Measurements from ENCODE around the gene ELAC2. TPM values are rescaled to one million over a fixed set of nuclear protein-coding genes. Genes with fewer than 3 reads are reported as not detected.

Gene ELAC2
- total and polyA plus RNA-seq, 2 donors (not counting 1 experiment from before 2014, with no cell fraction given), result 58.1 to 79.4 TPM

- POLR2A ChIA-PET, result no interaction called here
- no peak overlapping the region for H3K9ac ChIP-seq (ENCODE audit: low read length)
- no peak overlapping the region for H3K4me3 ChIP-seq (ENCODE audit: control extremely low read depth in 1 of 5, extremely low read depth in 1 of 5, insufficient read depth in 1 of 5, low read depth in 2 of 5, low read length in 4 of 5)
- no peaks in the 10 kb centered on the region for H3K79me2 ChIP-seq (ENCODE audit: control insufficient read depth, insufficient read depth, low read length)
- CTCF ChIA-PET, result no interaction called here
- intact Hi-C loops (cut with micrococcal nuclease), result no loop called here
- no peak overlapping the region for H3K27ac Mint-ChIP-seq
- H3K27me3 Mint-ChIP-seq, result no peaks in the 10 kb centered on the region
- H4K20me1 ChIP-seq (ENCODE audit: control insufficient read depth, insufficient read depth, low read length, poor library complexity, severe bottlenecking), result no peaks in the 10 kb centered on the region
- H2AFZ ChIP-seq (ENCODE audit: insufficient read depth, low read depth, low read length, poor library complexity, severe bottlenecking), result no peak overlapping the region
- no peak overlapping the region for H3K4me2 ChIP-seq (replicated peaks; ENCODE audit: low read depth, low read length, poor library complexity, severe bottlenecking)
- H3K9me3 ChIP-seq (ENCODE audit: control extremely low read depth in 1 of 3, control insufficient read depth in 2 of 3, insufficient read depth in 1 of 3, low read length in 2 of 3), result no peaks in the 10 kb centered on the region
- H3K27me3 ChIP-seq (replicated peaks in 1 of 4; ENCODE audit: control extremely low read depth in 1 of 4, control insufficient read depth in 3 of 4, insufficient read depth in 4 of 4, low read length in 3 of 4), result no peaks in the 10 kb centered on the region
- WGBS (ENCODE audit: insufficient coverage), result 97% methylated on average over 19 of the region's 19 CpGs
- no peak for TF ChIP-seq CTCF (IDR thresholded peaks at IDR 0.05)
- TF ChIP-seq EZH2 (IDR thresholded peaks at IDR 0.05; ENCODE audit: borderline replicate concordance, insufficient read depth, low read depth, low read length, poor library complexity, severe bottlenecking), result no peak
- no peak overlapping the region for H3K4me3 Mint-ChIP-seq
- no peak overlapping the region for H3K27ac ChIP-seq (ENCODE audit: low read length in 2 of 2)
- H3K36me3 ChIP-seq (replicated peaks in 1 of 2; ENCODE audit: control extremely low read depth in 1 of 2, control insufficient read depth in 1 of 2, extremely low read depth in 1 of 2, insufficient read depth in 2 of 2, low read length in 1 of 2), result peaks cover 19 to 97% of the 10 kb centered on the region in 2 experiments
- H3K9me3 Mint-ChIP-seq (ENCODE audit: insufficient read depth), result no peaks in the 10 kb centered on the region
- ATAC-seq (ENCODE audit: low read depth), result no peak
- no peaks in the 10 kb centered on the region for H3K4me1 ChIP-seq (ENCODE audit: control insufficient read depth in 2 of 2, insufficient read depth in 2 of 2, low read length in 2 of 2)
- DNase-seq, result no peak
- no peaks in the 10 kb centered on the region for H3K4me1 Mint-ChIP-seq
Measured at GRCh38 chr17:12995896-12996295, 21.9 kb downstream of the ELAC2 start.

DNA sequence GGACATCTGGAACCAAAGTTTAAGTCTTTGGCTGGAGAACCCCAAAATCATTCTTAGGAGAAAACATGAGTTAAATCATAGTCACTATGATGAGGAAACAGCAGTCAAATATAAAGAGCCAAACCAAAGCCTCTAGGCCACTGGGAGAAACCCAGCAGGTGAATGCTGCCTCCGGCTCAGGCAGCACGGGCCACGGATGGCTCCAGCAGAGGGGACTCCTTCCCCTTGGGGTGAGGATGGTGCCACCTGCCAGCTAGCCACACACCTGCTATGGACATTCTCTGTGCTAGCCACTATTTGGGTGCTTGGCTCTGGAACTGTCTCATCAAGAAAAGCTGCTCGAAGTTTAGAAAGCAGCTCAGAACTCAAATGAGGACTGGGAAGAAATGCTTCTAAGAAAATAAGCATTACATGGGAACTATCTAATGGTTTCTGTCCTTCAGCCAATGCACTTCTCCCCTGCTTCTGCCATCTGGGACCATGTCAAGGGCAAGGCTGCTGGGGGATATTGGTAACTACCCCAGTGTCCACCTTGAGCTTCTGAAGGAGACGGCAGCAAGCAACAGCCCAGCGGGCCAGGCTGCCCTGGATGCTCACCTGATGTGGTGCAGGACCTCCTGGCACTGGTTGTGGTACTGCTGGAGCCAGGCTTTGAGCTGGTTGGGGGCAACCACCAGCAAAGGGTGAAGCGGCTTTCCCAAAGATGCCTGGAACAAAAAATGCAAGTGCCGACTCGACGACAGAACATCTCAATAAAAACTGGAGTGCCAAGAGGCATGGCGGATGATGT is 22.5 kb downstream of the ELAC2 start:
- Mint-ChIP-seq H3K4me3 (no peak overlapping the region), H3K4me1 (peaks cover under 1% of the 10 kb centered on the region), H3K27me3 (no peaks in the 10 kb centered on the region), H3K9me3 (ENCODE audit: insufficient read depth) (no peaks in the 10 kb centered on the region), H3K27ac (no peak overlapping the region)
- no peak overlapping the region for H3K9ac ChIP-seq (ENCODE audit: low read length)
- intact Hi-C loops (cut with micrococcal nuclease), result no loop called here
- H3K27me3 ChIP-seq (replicated peaks in 1 of 4; ENCODE audit: control extremely low read depth in 1 of 4, control insufficient read depth in 3 of 4, insufficient read depth in 4 of 4, low read length in 3 of 4), result no peaks in the 10 kb centered on the region
- H4K20me1 ChIP-seq (ENCODE audit: control insufficient read depth, insufficient read depth, low read length, poor library complexity, severe bottlenecking), result no peaks in the 10 kb centered on the region
- ATAC-seq (ENCODE audit: low read depth) (no peak), DNase-seq (no peak)
- H3K4me2 ChIP-seq (replicated peaks; ENCODE audit: low read depth, low read length, poor library complexity, severe bottlenecking), result no peak overlapping the region
- no peaks in the 10 kb centered on the region for H3K79me2 ChIP-seq (ENCODE audit: control insufficient read depth, insufficient read depth, low read length)
- H3K9me3 ChIP-seq (ENCODE audit: control extremely low read depth in 1 of 3, control insufficient read depth in 2 of 3, insufficient read depth in 1 of 3, low read length in 2 of 3), result no peaks in the 10 kb centered on the region
- peaks cover 19 to 91% of the 10 kb centered on the region in 2 experiments for H3K36me3 ChIP-seq (replicated peaks in 1 of 2; ENCODE audit: control extremely low read depth in 1 of 2, control insufficient read depth in 1 of 2, extremely low read depth in 1 of 2, insufficient read depth in 2 of 2, low read length in 1 of 2)
- H3K27ac ChIP-seq (ENCODE audit: low read length in 2 of 2), result no peak overlapping the region
- no peak overlapping the region for H3K4me3 ChIP-seq (ENCODE audit: control extremely low read depth in 1 of 5, extremely low read depth in 1 of 5, insufficient read depth in 1 of 5, low read depth in 2 of 5, low read length in 4 of 5)
- WGBS (ENCODE audit: insufficient coverage), result 95% methylated on average over 10 of the region's 11 CpGs
- TF ChIP-seq CTCF (IDR thresholded peaks at IDR 0.05), result no peak
- TF ChIP-seq EZH2 (IDR thresholded peaks at IDR 0.05; ENCODE audit: borderline replicate concordance, insufficient read depth, low read depth, low read length, poor library complexity, severe bottlenecking), result no peak
- ChIA-PET CTCF (no interaction called here), POLR2A (interaction anchor here (0.6 kb wide), 1 partner anchor 41 kb away, joined by 3 read pairs; no protein-coding TSS in a partner anchor)
- no peak overlapping the region for H2AFZ ChIP-seq (ENCODE audit: insufficient read depth, low read depth, low read length, poor library complexity, severe bottlenecking)
- no peaks in the 10 kb centered on the region for H3K4me1 ChIP-seq (ENCODE audit: control insufficient read depth in 2 of 2, insufficient read depth in 2 of 2, low read length in 2 of 2)

All from B cell (primary cell).